ENCODE data around the gene FAM222A. TPM values are rescaled to one million over a fixed set of nuclear protein-coding genes. Genes with fewer than 3 reads are reported as not detected.

The FAM222A gene
- total RNA-seq, 1 experiment from 2014 or later = 3.7 TPM

- POLR2A ChIA-PET = interaction anchor here (1.5 kb wide), 1 partner anchor 9 kb away, joined by 3 read pairs; no protein-coding TSS in a partner anchor
- no peak overlapping the region for H3K4me2 ChIP-seq (ENCODE audit: low read length)
- intact Hi-C loops (cut with micrococcal nuclease) = no loop called here
- DNase-seq (ENCODE audit: low read depth, low spot score) (no peak), ATAC-seq (no peak)
- TF ChIP-seq RAD21 (IDR thresholded peaks at IDR 0.05; ENCODE audit: low read depth) = no peak
- no peak for TF ChIP-seq EZH2 (IDR thresholded peaks at IDR 0.05)
- no peak for TF ChIP-seq ZFX (IDR thresholded peaks at IDR 0.05)
- TF ChIP-seq SP1 (IDR thresholded peaks at IDR 0.05; ENCODE audit: low read depth) = no peak
- TF ChIP-seq POLR2AphosphoS5 (IDR thresholded peaks at IDR 0.05; ENCODE audit: low read depth, low read length) = no peak
- no peaks in the 10 kb centered on the region for H3K9me3 ChIP-seq (ENCODE audit: control insufficient read depth in 1 of 2, insufficient read depth in 1 of 2, low read depth in 1 of 2, low read length in 2 of 2)
- H3K4me1 ChIP-seq (ENCODE audit: control insufficient read depth in 1 of 2, insufficient read depth in 2 of 2, low read length in 2 of 2) = no peaks in the 10 kb centered on the region
- CTCF ChIA-PET = no interaction called here
- H3K27ac ChIP-seq (ENCODE audit: low read depth, low read length) = no peak overlapping the region
- RAD21 ChIA-PET (ENCODE audit: low non-redundant PET in 1 of 2, low total read pairs in 2 of 2, uncharacterized antibody in 2 of 2, unreplicated experiment in 2 of 2) = no interaction called here
- peaks cover 4% of the 10 kb centered on the region; the same call in 1 of the 2 replicates for H3K27me3 ChIP-seq (ENCODE audit: insufficient read depth, low read length)
- no peak overlapping the region for H3K4me3 ChIP-seq (replicated peaks in 1 of 2; ENCODE audit: low read depth in 1 of 2, low read length in 2 of 2)
- no peaks in the 10 kb centered on the region for H3K79me2 ChIP-seq (ENCODE audit: insufficient read depth, low read length)
- no peak overlapping the region for H2AFZ ChIP-seq (ENCODE audit: low read depth, low read length, poor library complexity, severe bottlenecking)
- no TSS peak for BruUV-seq (replicated peaks)
- no peak overlapping the region for H3K9ac ChIP-seq (ENCODE audit: low read length)
- H4K20me1 ChIP-seq (ENCODE audit: insufficient read depth) = no peaks in the 10 kb centered on the region
- no peaks in the 10 kb centered on the region for H3K9me2 ChIP-seq (ENCODE audit: insufficient read depth)
- H3K36me3 ChIP-seq (ENCODE audit: control insufficient read depth in 1 of 2, insufficient read depth in 2 of 2, low read length in 2 of 2) = no peaks in the 10 kb centered on the region
Observed at GRCh38 chr12:109686523-109686922, 27.1 kb upstream of the FAM222A start.

GRCh38 chr12:109687250-109687649 lies 26.4 kb upstream of the FAM222A start:
- ATAC-seq (no peak), DNase-seq (ENCODE audit: low read depth, low spot score) (no peak)
- no TSS peak for BruUV-seq (replicated peaks)
- POLR2A ChIA-PET = interaction anchor here (1.5 kb wide), 1 partner anchor 9 kb away, joined by 3 read pairs; no protein-coding TSS in a partner anchor
- Histone ChIP-seq H3K9me3 (ENCODE audit: control insufficient read depth in 1 of 2, insufficient read depth in 1 of 2, low read depth in 1 of 2, low read length in 2 of 2) (no peaks in the 10 kb centered on the region), H3K79me2 (ENCODE audit: insufficient read depth, low read length) (no peaks in the 10 kb centered on the region), H3K4me2 (ENCODE audit: low read length) (no peak overlapping the region), H3K9me2 (ENCODE audit: insufficient read depth) (no peaks in the 10 kb centered on the region), H2AFZ (ENCODE audit: low read depth, low read length, poor library complexity, severe bottlenecking) (no peak overlapping the region), H3K9ac (ENCODE audit: low read length) (no peak overlapping the region), H3K27me3 (ENCODE audit: insufficient read depth, low read length) (peaks cover 11% of the 10 kb centered on the region; the same call in 1 of the 2 replicates), H3K27ac (ENCODE audit: low read depth, low read length) (no peak overlapping the region), H4K20me1 (ENCODE audit: insufficient read depth) (no peaks in the 10 kb centered on the region), H3K4me3 (replicated peaks in 1 of 2; ENCODE audit: low read depth in 1 of 2, low read length in 2 of 2) (no peak overlapping the region), H3K36me3 (ENCODE audit: control insufficient read depth in 1 of 2, insufficient read depth in 2 of 2, low read length in 2 of 2) (no peaks in the 10 kb centered on the region), H3K4me1 (ENCODE audit: control insufficient read depth in 1 of 2, insufficient read depth in 2 of 2, low read length in 2 of 2) (no peaks in the 10 kb centered on the region)
- CTCF ChIA-PET = no interaction called here
- RAD21 ChIA-PET (ENCODE audit: low non-redundant PET in 1 of 2, low total read pairs in 2 of 2, uncharacterized antibody in 2 of 2, unreplicated experiment in 2 of 2) = no interaction called here
- intact Hi-C loops (cut with micrococcal nuclease) = no loop called here
- TF ChIP-seq EZH2phosphoT487 (IDR thresholded peaks at IDR 0.05; ENCODE audit: borderline replicate concordance) (no peak), CBX3 (IDR thresholded peaks at IDR 0.05; ENCODE audit: low read depth) (no peak), ZFX (IDR thresholded peaks at IDR 0.05) (no peak), CEBPB (IDR thresholded peaks at IDR 0.05; ENCODE audit: low read depth) (no peak), TCF7L2 (IDR thresholded peaks at IDR 0.05; ENCODE audit: borderline replicate concordance, extremely low read depth, insufficient read depth, insufficient read length) (no peak), EZH2 (IDR thresholded peaks at IDR 0.05) (no peak), ELF1 (IDR thresholded peaks at IDR 0.05; ENCODE audit: borderline replicate concordance, low read depth) (no peak), RAD21 (IDR thresholded peaks at IDR 0.05; ENCODE audit: low read depth) (no peak), ZNF274 (IDR thresholded peaks at IDR 0.05; ENCODE audit: low read depth, low read length) (no peak), POLR2A (IDR thresholded peaks at IDR 0.05; ENCODE audit: borderline replicate concordance, extremely low read depth, insufficient read depth, insufficient read length) (no peak), FOSL1 (IDR thresholded peaks at IDR 0.05; ENCODE audit: low read depth) (no peak), MAX (IDR thresholded peaks at IDR 0.05) (no peak), JUND (IDR thresholded peaks at IDR 0.05) (no peak), SRF (IDR thresholded peaks at IDR 0.05; ENCODE audit: low read depth) (no peak)
- TF ChIP-seq, protein P1, sequence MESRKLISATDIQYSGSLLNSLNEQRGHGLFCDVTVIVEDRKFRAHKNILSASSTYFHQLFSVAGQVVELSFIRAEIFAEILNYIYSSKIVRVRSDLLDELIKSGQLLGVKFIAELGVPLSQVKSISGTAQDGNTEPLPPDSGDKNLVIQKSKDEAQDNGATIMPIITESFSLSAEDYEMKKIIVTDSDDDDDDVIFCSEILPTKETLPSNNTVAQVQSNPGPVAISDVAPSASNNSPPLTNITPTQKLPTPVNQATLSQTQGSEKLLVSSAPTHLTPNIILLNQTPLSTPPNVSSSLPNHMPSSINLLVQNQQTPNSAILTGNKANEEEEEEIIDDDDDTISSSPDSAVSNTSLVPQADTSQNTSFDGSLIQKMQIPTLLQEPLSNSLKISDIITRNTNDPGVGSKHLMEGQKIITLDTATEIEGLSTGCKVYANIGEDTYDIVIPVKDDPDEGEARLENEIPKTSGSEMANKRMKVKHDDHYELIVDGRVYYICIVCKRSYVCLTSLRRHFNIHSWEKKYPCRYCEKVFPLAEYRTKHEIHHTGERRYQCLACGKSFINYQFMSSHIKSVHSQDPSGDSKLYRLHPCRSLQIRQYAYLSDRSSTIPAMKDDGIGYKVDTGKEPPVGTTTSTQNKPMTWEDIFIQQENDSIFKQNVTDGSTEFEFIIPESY (IDR thresholded peaks at IDR 0.05; ENCODE audit: extremely low read depth, insufficient replicate concordance, low read length) = no peak
- TF ChIP-seq, protein P2, sequence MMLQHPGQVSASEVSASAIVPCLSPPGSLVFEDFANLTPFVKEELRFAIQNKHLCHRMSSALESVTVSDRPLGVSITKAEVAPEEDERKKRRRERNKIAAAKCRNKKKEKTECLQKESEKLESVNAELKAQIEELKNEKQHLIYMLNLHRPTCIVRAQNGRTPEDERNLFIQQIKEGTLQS (IDR thresholded peaks at IDR 0.05) = no peak
